Mesendoderm (in vitro differentiated cells): ENCODE data around the gene FLRT2.

Experiments used
- DNase-seq: peaks from one replicate; pipeline ENCODE4 v3.0.0; 2013
- H2AK5ac ChIP-seq: 2 replicates; pipeline ENCODE4 v1.6.1; 2013; ENCODE audit warnings: low read length, inconsistent platforms
- H2BK120ac ChIP-seq: 2 replicates; pipeline ENCODE4 v1.6.1; 2013; ENCODE audit warnings: low read depth, mild to moderate bottlenecking, low read length, moderate library complexity, mixed read lengths
- H2BK15ac ChIP-seq: replicated peaks from 2 replicates; pipeline ENCODE4 v1.6.1; 2013; ENCODE audit warnings: low read depth, mild to moderate bottlenecking, moderate library complexity
- H2BK5ac ChIP-seq: 2 replicates; pipeline ENCODE4 v1.6.1; 2013; ENCODE audit warnings: low read length, inconsistent platforms
- H3K18ac ChIP-seq: 2 replicates; pipeline ENCODE4 v1.6.1; 2013; ENCODE audit warnings: mild to moderate bottlenecking, low read length, mixed read lengths
- H3K23ac ChIP-seq: one replicate; pipeline ENCODE4 v1.6.1; 2013; ENCODE audit warnings: low read length
- H3K27ac ChIP-seq: 2 replicates; pipeline ENCODE4 v1.5.1; 2013; ENCODE audit warnings: low read depth, mild to moderate bottlenecking, inconsistent platforms, low read length, moderate library complexity
- H3K27me3 ChIP-seq: 2 replicates; pipeline ENCODE4 v1.6.1; 2013; ENCODE audit warnings: low read length, control low read depth, mild to moderate bottlenecking, inconsistent platforms; ENCODE audit not compliant: insufficient read depth, poor library complexity
- H3K36me3 ChIP-seq: 2 replicates; pipeline ENCODE4 v1.6.1; 2013; ENCODE audit warnings: low read length, inconsistent platforms; ENCODE audit not compliant: control insufficient read depth, insufficient read depth
- H3K4ac ChIP-seq: one replicate; pipeline ENCODE4 v1.6.1; 2013; ENCODE audit warnings: low read depth, mild to moderate bottlenecking, low read length, moderate library complexity
- H3K4me1 ChIP-seq: 2 replicates; pipeline ENCODE4 v1.6.1; 2013; ENCODE audit warnings: low read depth, low read length, inconsistent platforms; ENCODE audit not compliant: control insufficient read depth
- H3K4me2 ChIP-seq: 2 replicates; pipeline ENCODE4 v1.6.1; 2013; ENCODE audit warnings: low read length
- H3K4me3 ChIP-seq: 2 replicates; pipeline ENCODE4 v1.5.1; 2013; ENCODE audit warnings: mild to moderate bottlenecking, low read length
- H3K56ac ChIP-seq: one replicate; pipeline ENCODE4 v1.6.1; 2013; ENCODE audit warnings: low read length
- H3K79me1 ChIP-seq: 2 replicates; pipeline ENCODE4 v1.6.1; 2013; ENCODE audit warnings: low read length, inconsistent platforms
- H3K79me2 ChIP-seq: 2 replicates; pipeline ENCODE4 v1.6.1; 2013; ENCODE audit warnings: mild to moderate bottlenecking, low read length; ENCODE audit not compliant: control insufficient read depth, insufficient read depth
- H3K9ac ChIP-seq: 2 replicates; pipeline ENCODE4 v1.6.1; 2013; ENCODE audit warnings: low read length, inconsistent platforms
- H4K5ac ChIP-seq: one replicate; pipeline ENCODE4 v1.6.1; 2013; ENCODE audit warnings: low read length
- H4K8ac ChIP-seq: one replicate; pipeline ENCODE4 v1.6.1; 2013; ENCODE audit warnings: low read depth, mild to moderate bottlenecking, control low read depth, low read length, moderate library complexity
- WGBS: extraction: QIAGEN DNeasy Blood & Tissue Kit; methylation state at CpG from one replicate; pipeline ENCODE4 v1.1.7; 2013; ENCODE audit warnings: low lambda C conversion rate, missing lambda C conversion rate; ENCODE audit not compliant: insufficient coverage; ENCODE audit errors: extremely low coverage; 5-methylcytosine and 5-hydroxymethylcytosine counted together

Gene FLRT2

GRCh38 chr14:85653029-85653428 is 123.1 kb downstream of the FLRT2 start:
- H2AK5ac ChIP-seq: no peak overlapping the region
- no CpG with 5 or more reads among the region's 2 CpGs for WGBS
- H3K56ac ChIP-seq: no peak overlapping the region
- no peaks in the 10 kb centered on the region for H3K79me1 ChIP-seq
- H3K27me3 ChIP-seq: no peaks in the 10 kb centered on the region
- DNase-seq: no peak
- H3K9ac ChIP-seq: no peak overlapping the region
- H3K4ac ChIP-seq: no peak overlapping the region
- H3K4me3 ChIP-seq: no peak overlapping the region
- H2BK5ac ChIP-seq: no peak overlapping the region
- no peak overlapping the region for H3K27ac ChIP-seq
- no peak overlapping the region for H3K23ac ChIP-seq
- H2BK120ac ChIP-seq: no peak overlapping the region
- no peak overlapping the region for H2BK15ac ChIP-seq
- no peak overlapping the region for H3K4me2 ChIP-seq
- no peak overlapping the region for H3K18ac ChIP-seq
- H3K79me2 ChIP-seq: no peaks in the 10 kb centered on the region
- H3K4me1 ChIP-seq: no peaks in the 10 kb centered on the region
- no peaks in the 10 kb centered on the region for H3K36me3 ChIP-seq
- no peak overlapping the region for H4K8ac ChIP-seq
- no peak overlapping the region for H4K5ac ChIP-seq

GRCh38 chr14:85660243-85660922 is 130.4 kb downstream of the FLRT2 start:
- no peak overlapping the region for H2AK5ac ChIP-seq
- H3K56ac ChIP-seq: no peak overlapping the region
- H3K27ac ChIP-seq: no peak overlapping the region
- no peak overlapping the region for H3K4me3 ChIP-seq
- H3K79me2 ChIP-seq: no peaks in the 10 kb centered on the region
- no peak overlapping the region for H3K18ac ChIP-seq
- H2BK15ac ChIP-seq: no peak overlapping the region
- no peaks in the 10 kb centered on the region for H3K27me3 ChIP-seq
- H3K4ac ChIP-seq: no peak overlapping the region
- DNase-seq: no peak
- H2BK120ac ChIP-seq: peak overlapping the region; percentile 28
- no peak overlapping the region for H3K23ac ChIP-seq
- no peaks in the 10 kb centered on the region for H3K4me1 ChIP-seq
- H2BK5ac ChIP-seq: no peak overlapping the region
- H3K79me1 ChIP-seq: no peaks in the 10 kb centered on the region
- no peak overlapping the region for H3K9ac ChIP-seq
- no peak overlapping the region for H4K8ac ChIP-seq
- H3K36me3 ChIP-seq: no peaks in the 10 kb centered on the region
- H3K4me2 ChIP-seq: no peak overlapping the region
- no CpG with 5 or more reads among the region's 2 CpGs for WGBS
- H4K5ac ChIP-seq: no peak overlapping the region

GRCh38 chr14:85662096-85662495 is 132.2 kb downstream of the FLRT2 start:
- Histone ChIP-seq H3K18ac (no peak overlapping the region), H4K8ac (no peak overlapping the region), H2BK5ac (no peak overlapping the region), H2BK120ac (no peak overlapping the region), H3K56ac (no peak overlapping the region), H3K36me3 (no peaks in the 10 kb centered on the region), H3K4me2 (no peak overlapping the region), H4K5ac (no peak overlapping the region), H3K27me3 (no peaks in the 10 kb centered on the region), H3K4me3 (no peak overlapping the region), H3K9ac (no peak overlapping the region), H3K4me1 (no peaks in the 10 kb centered on the region), H3K4ac (no peak overlapping the region), H2AK5ac (no peak overlapping the region), H3K79me2 (no peaks in the 10 kb centered on the region), H3K79me1 (no peaks in the 10 kb centered on the region), H3K23ac (no peak overlapping the region), H2BK15ac (peak overlapping the region; percentile 57), H3K27ac (no peak overlapping the region)
- WGBS: no CpG with 5 or more reads among the region's 9 CpGs
- no peak for DNase-seq

- Histone ChIP-seq H3K18ac (no peak overlapping the region), H2BK15ac (no peak overlapping the region), H3K79me2 (no peaks in the 10 kb centered on the region), H3K56ac (no peak overlapping the region), H3K27ac (no peak overlapping the region), H3K4me3 (no peak overlapping the region), H2BK5ac (no peak overlapping the region), H3K4ac (no peak overlapping the region), H2AK5ac (no peak overlapping the region), H3K9ac (no peak overlapping the region), H3K4me2 (no peak overlapping the region), H3K79me1 (no peaks in the 10 kb centered on the region), H3K36me3 (no peaks in the 10 kb centered on the region), H3K23ac (no peak overlapping the region), H4K5ac (no peak overlapping the region), H2BK120ac (no peak overlapping the region), H4K8ac (no peak overlapping the region), H3K4me1 (no peaks in the 10 kb centered on the region), H3K27me3 (no peaks in the 10 kb centered on the region)
- DNase-seq: no peak
- no CpG with 5 or more reads among the region's 2 CpGs for WGBS
These were observed 133.3 kb downstream of the FLRT2 start for GRCh38 chr14:85663256-85663655.

GRCh38 chr14:85663667-85664066 is 133.7 kb downstream of the FLRT2 start:
- Histone ChIP-seq H3K79me1 (no peaks in the 10 kb centered on the region), H3K27me3 (no peaks in the 10 kb centered on the region), H3K56ac (no peak overlapping the region), H4K5ac (no peak overlapping the region), H3K23ac (no peak overlapping the region), H3K4ac (no peak overlapping the region), H3K27ac (no peak overlapping the region), H2BK15ac (no peak overlapping the region), H3K4me2 (no peak overlapping the region), H3K4me1 (no peaks in the 10 kb centered on the region), H2BK120ac (no peak overlapping the region), H3K79me2 (no peaks in the 10 kb centered on the region), H3K18ac (no peak overlapping the region), H3K9ac (no peak overlapping the region), H3K36me3 (no peaks in the 10 kb centered on the region), H4K8ac (no peak overlapping the region), H3K4me3 (no peak overlapping the region), H2AK5ac (no peak overlapping the region), H2BK5ac (no peak overlapping the region)
- DNase-seq: no peak

GRCh38 chr14:85675957-85676356 is 146.0 kb downstream of the FLRT2 start:
- no peak overlapping the region for H2AK5ac ChIP-seq
- no peak overlapping the region for H3K4me2 ChIP-seq
- H2BK15ac ChIP-seq: no peak overlapping the region
- no peak overlapping the region for H3K9ac ChIP-seq
- H2BK5ac ChIP-seq: no peak overlapping the region
- no peak overlapping the region for H3K18ac ChIP-seq
- DNase-seq: no peak
- H3K56ac ChIP-seq: no peak overlapping the region
- no peak overlapping the region for H4K8ac ChIP-seq
- H3K23ac ChIP-seq: no peak overlapping the region
- WGBS: no CpG with 5 or more reads among the region's 6 CpGs
- H3K79me2 ChIP-seq: no peaks in the 10 kb centered on the region
- H3K4me3 ChIP-seq: no peak overlapping the region
- no peaks in the 10 kb centered on the region for H3K36me3 ChIP-seq
- no peak overlapping the region for H2BK120ac ChIP-seq
- H3K4me1 ChIP-seq: no peaks in the 10 kb centered on the region
- no peak overlapping the region for H3K4ac ChIP-seq
- no peaks in the 10 kb centered on the region for H3K79me1 ChIP-seq
- no peak overlapping the region for H3K27ac ChIP-seq
- no peaks in the 10 kb centered on the region for H3K27me3 ChIP-seq
- no peak overlapping the region for H4K5ac ChIP-seq
